Hematopoietic multipotent progenitor cell treated with erythropoietin and hydrocortisone succinate and interleukin-3 and kit ligand, for 15 days (in vitro differentiated cells): Measurements from ENCODE around the gene DNAJC5G.
"Not testable (repeated sequence)": the region's sequence is repeated elsewhere in the genome, so short reads cannot be mapped to it uniquely, and the experiment has no call there.

Experiments used
- DNase-seq: peaks from one replicate; pipeline ENCODE4 v3.0.0-alpha.2; 2015; ENCODE audit warnings: low spot score

DNAJC5G gene

DNA sequence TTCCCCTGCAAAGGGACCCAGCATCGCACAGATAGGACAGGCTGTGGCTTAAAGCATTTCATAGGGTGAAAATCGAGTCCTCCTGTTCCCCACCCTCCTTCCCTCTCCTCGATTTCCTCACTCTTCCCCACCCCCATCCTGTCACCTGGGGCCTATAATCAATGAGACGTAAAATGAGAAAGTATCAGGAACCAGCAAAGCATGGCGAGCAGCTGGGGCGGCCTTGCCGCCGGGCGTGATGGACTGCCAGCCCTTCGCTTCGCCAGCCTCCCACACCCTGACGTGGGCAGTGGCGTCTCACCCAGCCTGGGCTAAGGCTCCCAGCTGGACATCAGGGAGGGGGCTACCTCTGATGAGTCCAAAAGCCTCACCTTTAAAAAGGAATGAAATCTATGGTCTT is 23.5 kb upstream of the DNAJC5G start:
- DNase-seq, result no peak

- no peak for DNase-seq
Observed at GRCh38 chr2:27255187-27255586, 20.0 kb upstream of the DNAJC5G start.

- DNase-seq, result no peak
Observed at GRCh38 chr2:27255660-27256059, 19.6 kb upstream of the DNAJC5G start.

DNA sequence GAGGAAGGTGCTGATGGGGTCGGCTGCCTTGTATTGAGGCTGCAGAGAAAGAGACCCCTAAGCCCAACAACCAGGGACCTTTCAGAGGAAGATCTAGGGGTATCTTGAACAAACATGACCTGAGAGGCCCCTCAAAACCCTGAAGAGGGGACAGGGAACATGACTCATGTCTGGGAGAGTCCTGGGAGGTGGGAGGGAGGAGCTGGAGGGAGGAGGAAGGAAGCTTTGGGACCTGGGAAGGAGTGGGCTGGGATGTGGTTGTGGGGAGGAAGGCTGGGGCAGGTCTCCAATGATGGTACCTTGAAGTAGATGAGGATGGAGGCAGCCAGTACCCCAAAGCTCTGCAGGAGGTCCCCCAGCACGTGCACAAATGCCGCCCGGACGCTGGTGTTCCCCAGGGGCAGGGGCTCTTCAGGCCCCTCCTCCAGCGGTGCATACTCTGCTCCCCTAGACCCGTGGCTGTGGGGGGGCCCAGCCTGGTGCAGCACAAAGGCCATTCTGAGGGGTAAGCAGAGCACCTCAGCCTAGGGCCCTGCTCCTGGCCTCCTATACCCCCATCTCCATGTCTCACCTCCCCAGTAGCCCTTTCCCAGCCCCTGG is 18.3 kb upstream of the DNAJC5G start:
- no peak for DNase-seq

GRCh38 chr2:27258051-27258450 is 17.2 kb upstream of the DNAJC5G start:
- no peak for DNase-seq

- DNase-seq, result no peak
Observed at GRCh38 chr2:27261241-27261925, 13.8 kb upstream of the DNAJC5G start.

DNA sequence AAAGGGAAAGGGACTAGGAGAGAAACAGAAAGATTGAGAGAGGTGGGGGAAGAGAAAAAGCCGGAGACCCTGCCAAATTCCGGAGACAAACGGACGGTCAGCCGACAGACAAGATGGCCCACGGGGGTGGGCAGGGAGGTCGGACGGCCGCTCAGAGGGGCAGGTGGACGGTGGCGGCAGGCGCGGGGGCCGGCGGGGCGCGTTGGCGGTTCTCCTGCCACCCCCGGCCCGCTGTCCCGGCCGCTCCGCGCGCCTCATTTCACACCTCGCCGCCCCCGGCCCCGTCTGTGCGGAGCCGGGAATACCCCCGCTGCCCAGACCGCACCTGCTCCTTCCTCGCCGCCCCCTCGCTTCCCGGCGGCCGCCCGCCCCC is 13.3 kb upstream of the DNAJC5G start:
- no peak for DNase-seq

DNA sequence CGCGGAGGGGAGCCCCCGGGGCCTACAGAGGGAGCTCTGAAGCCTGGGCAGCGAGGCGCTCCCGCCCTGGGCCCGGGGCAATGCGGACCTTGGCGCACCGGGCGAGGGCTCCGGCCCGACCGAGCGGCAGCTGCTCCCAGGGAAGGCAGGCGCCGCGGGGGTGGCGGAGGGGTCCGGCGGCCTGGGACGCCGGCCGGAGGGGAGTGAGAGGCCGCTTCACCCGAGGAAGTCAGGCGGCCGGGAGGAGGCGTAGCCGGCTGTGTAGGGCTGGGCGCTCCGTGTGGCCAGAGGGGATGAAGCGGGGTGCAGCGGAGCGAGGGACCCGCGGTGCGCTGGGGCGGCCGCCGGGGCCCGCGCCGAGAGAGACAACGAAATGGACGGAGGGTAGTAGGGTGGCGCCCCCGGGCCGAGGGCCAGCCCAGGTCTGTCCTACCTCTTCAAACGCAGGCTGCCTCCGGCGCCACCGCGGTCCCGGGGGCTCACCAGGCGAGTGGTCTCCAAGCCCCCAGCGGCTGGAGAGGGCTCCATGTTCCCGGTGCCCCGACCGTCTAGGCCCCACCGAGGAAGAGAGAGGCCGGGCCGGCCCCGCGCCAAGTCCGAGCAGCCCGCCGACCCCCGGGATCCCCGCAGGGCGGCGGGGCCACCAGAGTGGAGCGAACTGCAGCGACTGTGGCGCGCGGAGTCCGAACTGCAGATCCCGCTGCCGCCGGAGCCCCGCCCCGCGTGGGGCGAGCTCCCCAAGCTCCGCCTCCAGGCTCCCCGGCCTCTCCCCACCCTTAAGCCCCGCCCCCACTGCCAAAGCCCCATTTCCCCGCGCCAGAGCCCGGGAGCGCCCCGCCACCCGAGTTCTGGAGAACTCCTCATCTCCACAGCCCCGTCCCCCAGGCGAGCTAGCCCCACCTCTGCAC is 12.6 kb upstream of the DNAJC5G start, which contains the start of gene SLC30A3:
Gene SLC30A3, minus strand, starts transcription at position 669 of the 908 bp plus-strand sequence. Its CDS starts 141 bp downstream, at position 528.
- DNase-seq, result peak; percentile 44

DNA sequence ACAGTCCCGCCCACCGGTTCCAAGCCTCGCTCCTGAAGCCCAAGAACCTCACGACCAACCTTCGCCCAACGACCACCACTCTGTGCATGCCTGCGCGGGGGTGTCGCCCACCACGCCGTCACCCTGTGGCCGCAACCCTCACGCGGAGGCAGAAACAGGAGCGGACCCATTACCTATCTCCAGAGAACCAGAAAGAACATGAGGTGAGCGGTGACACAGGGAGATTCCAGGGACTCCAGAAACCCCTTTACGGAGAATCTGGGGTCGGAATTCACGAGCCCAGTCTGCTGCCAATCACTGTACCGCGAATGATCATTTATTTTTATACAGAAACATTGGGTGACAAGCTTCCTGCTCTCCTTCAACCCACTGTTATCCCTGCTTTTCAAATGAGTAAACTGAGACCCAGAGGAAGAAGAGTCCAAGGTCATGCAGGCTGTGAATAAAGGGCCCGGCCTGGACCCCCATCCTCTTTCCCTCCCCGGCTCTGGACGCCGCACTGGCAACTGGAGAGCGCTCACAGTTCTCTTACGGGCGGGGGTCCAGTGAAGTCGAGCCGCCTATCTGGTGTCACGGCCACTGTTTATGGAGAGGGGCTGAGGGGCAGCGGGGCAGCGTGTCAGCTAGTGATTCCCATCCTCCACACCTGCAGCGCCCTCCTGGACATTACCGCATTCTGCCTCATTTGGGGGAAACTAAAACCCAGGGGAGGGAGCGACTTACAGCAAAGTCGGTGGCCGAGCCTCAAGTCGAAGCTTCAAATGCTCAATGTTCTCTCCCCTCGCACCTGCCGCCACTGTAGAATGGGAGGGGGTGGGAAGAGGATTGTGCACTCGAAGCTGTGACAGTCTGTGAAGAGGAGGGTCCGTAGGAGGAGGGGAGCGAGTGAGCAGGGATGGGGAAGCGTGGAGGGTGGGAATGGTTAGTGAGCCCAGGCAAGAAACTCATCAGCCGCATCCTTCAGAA is 11.7 kb upstream of the DNAJC5G start:
- DNase-seq, result no peak

DNA sequence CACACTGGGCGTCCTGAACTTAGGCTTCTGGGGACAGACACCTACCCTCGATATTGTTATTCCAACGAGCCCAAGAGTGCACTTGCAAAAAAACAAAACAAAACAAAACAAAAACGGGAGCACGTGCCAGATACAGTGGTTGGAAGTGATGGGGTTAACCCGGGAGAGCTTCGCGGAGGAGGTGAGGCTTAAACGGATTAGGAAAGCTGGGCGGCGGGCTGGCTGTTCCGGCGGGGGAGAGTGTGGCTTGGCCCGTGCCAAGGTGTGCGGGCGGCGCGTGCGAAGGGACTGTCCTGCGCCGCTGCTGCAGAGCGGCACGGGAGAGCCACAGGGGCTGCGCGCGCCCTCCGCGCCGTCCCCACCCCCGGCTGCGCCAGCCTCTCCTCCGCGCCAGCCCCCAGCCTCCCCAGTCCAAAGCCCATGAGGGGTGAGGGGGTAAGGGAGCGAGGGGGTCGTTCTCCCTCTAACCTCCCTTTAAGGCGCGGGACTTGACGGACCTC is 10.9 kb upstream of the DNAJC5G start:
- DNase-seq, result no peak

- no peak for DNase-seq
Observed at GRCh38 chr2:27264753-27265535, 10.3 kb upstream of the DNAJC5G start.

- DNase-seq, result no peak
Observed at GRCh38 chr2:27265536-27265870, 9.7 kb upstream of the DNAJC5G start.

DNA sequence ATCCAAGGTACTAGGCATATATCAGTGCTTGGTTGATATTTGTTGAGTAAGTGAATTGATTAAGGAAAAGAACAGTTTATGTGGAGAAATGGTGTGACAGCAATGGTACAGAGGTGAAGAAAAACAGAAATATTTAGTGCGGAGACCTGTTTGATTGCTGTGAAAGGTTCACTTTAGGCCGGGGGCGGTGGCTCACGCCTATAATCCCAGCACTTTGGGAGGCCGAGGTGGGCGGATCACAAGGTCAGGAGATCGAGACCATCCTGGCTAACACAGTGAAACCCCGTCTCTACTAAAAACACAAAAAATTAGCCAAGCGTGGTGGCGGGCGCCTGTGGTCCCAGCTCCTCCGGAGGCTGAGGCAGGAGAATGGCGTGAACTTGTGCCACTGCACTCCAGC is 6.9 kb upstream of the DNAJC5G start:
- not testable (repeated sequence) for DNase-seq

DNA sequence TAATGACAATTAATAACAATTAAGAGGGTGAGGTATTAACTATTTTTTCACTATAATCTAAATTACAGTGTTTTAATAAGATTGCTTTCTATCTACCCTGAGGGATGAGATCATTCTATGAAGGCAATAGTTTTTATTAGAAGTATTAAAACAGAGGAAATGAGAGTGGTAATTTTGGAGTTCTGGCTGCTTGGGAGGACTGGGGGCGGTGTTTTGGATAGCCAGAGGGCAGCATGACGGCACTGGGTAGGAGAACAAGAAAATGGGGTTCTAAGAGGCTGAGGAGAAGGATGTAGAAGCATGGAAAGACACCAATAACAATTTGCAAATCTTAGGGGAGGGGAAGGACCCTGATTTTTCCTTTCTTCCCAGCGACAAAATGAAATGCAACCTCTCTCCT is 5.1 kb upstream of the DNAJC5G start:
- no peak for DNase-seq

DNA sequence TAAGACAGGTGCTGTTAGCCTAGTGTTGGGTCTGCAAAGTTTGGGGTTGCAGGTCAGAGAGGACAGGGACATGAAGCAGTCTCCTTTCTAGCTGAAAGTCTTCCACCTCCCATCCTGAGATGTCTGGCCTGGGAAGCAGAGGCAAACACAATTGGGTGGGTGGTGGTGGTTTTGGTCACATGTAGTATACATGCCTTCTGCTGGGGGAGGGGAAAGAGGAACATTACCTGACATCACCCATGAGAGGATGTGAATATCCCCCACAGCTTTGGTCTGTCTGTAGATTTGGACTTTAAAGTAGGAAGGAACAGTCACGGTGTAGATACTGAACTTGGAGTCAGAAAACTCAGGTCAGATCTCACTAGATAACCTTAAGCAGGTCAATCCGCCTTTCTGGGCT is 4.6 kb upstream of the DNAJC5G start:
- DNase-seq, result no peak

- no peak for DNase-seq
Observed at GRCh38 chr2:27271631-27272340, 3.4 kb upstream of the DNAJC5G start.

GRCh38 chr2:27272537-27273522 is 2.4 kb upstream of the DNAJC5G start:
- DNase-seq, result not testable (repeated sequence)

GRCh38 chr2:27278010-27278409 is 2.8 kb downstream of the DNAJC5G start:
- no peak for DNase-seq

DNA sequence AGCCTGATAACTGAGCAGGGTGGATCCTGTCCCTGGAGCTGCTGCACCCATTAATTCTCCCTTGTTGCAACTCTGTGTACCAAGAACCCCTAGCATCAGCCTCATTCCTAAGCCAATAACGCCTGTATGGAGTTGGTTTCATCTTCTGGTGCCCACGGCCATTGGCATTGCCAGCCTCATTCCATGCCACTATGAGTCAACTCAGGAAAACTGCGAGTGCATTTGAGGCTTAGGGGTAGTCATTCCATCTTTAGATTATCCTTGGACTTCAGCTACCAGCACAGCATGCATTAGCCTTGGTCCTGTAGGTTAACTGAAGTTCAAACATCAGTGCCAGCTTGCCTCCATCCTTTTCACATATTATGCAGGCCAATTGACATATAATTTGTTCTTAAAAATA is 5.6 kb downstream of the DNAJC5G start:
- no peak for DNase-seq
